NCI-H524 treated with DMSO at 0.1 percent for 48 hours (cell line): ENCODE measurements around the gene CROCC.

Experiments
- DNase-seq: peaks from one replicate; lab custom pipeline; 2025; lab: John Stamatoyannopoulos, UW

CROCC gene

GRCh38 chr1:17012775-17013490 lies 91.2 kb downstream of the CROCC start:
- DNase-seq: no peak

- DNase-seq: no peak
Measured at GRCh38 chr1:17013491-17014320, 92.0 kb downstream of the CROCC start.

GRCh38 chr1:17014671-17015567 lies 93.2 kb downstream of the CROCC start:
- DNase-seq: no peak

GRCh38 chr1:17016317-17016661 lies 94.6 kb downstream of the CROCC start:
- DNase-seq: no peak

GRCh38 chr1:17017435-17017834 lies 95.7 kb downstream of the CROCC start:
- no peak for DNase-seq

GRCh38 chr1:17018849-17019248 lies 97.1 kb downstream of the CROCC start:
- DNase-seq: no peak

- no peak for DNase-seq
Measured at GRCh38 chr1:17020502-17020901, 98.8 kb downstream of the CROCC start.

GRCh38 chr1:17021896-17022295 lies 100.2 kb downstream of the CROCC start:
- no peak for DNase-seq
